ENCODE measurements around the gene ELOVL3.

Gene ELOVL3

DNA sequence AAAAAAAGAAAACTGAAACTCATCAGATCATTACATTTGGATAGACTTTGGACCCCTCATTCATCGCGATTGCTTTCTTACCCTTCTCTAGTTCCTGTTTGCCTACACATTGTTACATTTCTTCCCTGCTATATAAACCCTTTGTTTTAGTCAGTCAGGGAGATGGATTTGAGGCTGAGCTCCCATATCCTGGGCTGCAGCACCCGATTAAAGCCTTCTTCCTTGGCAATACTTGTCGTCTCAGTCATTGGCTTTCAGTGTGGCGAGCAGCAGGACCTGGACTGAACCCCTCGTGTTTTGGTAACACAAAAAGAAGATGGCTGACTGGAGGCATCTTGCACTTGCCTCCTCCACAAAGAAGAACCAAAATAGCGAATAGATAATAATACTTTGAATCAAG lies 34.1 kb upstream of the ELOVL3 start:
- TF ChIP-seq, protein P1, sequence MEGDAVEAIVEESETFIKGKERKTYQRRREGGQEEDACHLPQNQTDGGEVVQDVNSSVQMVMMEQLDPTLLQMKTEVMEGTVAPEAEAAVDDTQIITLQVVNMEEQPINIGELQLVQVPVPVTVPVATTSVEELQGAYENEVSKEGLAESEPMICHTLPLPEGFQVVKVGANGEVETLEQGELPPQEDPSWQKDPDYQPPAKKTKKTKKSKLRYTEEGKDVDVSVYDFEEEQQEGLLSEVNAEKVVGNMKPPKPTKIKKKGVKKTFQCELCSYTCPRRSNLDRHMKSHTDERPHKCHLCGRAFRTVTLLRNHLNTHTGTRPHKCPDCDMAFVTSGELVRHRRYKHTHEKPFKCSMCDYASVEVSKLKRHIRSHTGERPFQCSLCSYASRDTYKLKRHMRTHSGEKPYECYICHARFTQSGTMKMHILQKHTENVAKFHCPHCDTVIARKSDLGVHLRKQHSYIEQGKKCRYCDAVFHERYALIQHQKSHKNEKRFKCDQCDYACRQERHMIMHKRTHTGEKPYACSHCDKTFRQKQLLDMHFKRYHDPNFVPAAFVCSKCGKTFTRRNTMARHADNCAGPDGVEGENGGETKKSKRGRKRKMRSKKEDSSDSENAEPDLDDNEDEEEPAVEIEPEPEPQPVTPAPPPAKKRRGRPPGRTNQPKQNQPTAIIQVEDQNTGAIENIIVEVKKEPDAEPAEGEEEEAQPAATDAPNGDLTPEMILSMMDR (IDR thresholded peaks at IDR 0.05; ENCODE audit: low read depth, low read length) = no peak
- H3K4me3 ChIP-seq (ENCODE audit: low read depth, low read length) = no peak overlapping the region
- no peaks in the 10 kb centered on the region; the same call in 1 of the 2 replicates for H3K9me3 ChIP-seq
- H3K27me3 ChIP-seq = no peaks in the 10 kb centered on the region
- no peaks in the 10 kb centered on the region for H3K36me3 ChIP-seq
- DNase-seq = no peak
- H3K4me1 ChIP-seq = no peaks in the 10 kb centered on the region

DNA sequence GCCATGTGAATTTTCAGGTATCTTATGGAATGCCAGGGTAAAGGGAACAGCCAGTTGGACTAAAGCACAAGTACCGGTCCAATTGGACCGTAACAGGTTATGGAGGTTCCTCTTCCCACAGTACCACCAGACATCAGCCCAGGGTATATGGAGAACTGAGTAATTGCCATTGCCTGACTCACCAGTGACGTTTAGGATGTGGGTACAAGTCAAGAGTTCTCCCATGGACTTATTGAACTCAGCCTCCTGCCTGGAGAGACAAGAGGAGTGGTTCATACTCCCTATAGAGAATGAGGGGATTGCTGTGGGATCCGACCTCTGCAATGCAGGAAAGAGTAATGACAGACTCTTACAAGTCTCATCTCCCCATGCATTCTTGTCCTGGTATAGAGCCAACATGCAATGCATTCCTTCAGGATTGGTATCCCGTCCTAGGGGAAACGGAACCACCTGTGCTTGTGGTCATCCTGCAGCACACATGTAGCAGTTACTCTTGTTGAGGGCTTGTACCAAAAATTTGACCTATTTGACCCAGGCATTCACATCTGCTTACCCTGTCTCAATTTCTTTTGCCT lies 30.7 kb upstream of the ELOVL3 start:
- H3K9me3 ChIP-seq = no peaks in the 10 kb centered on the region; the same call in 1 of the 2 replicates
- H3K36me3 ChIP-seq = no peaks in the 10 kb centered on the region
- H3K4me1 ChIP-seq = no peaks in the 10 kb centered on the region
- no peak overlapping the region for H3K4me3 ChIP-seq (ENCODE audit: low read depth, low read length)
- DNase-seq = no peak
- TF ChIP-seq, protein P1 (IDR thresholded peaks at IDR 0.05; ENCODE audit: low read depth, low read length) = no peak
- H3K27me3 ChIP-seq = no peaks in the 10 kb centered on the region

DNA sequence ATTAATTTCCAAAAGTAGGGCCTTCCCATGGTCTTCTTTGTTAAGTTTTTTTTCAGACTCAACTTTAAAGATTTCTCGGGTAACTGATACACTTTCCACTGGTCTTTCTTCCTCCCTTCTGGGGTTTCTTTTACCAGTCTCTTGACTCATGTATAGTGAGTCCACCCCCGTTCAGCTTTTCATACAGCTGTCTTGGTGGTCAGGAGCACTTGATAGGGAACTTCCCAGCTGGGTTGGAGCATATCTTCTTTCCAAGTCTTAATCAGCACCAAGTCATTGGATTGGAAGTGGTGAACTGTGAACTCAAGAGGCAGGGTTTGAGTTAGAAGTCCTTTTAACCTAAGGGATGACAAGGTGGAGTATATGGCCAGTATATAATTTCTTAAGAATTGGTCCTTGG lies 29.2 kb upstream of the ELOVL3 start:
- Histone ChIP-seq H3K4me3 (ENCODE audit: low read depth, low read length) (no peak overlapping the region), H3K27me3 (no peaks in the 10 kb centered on the region), H3K36me3 (no peaks in the 10 kb centered on the region), H3K4me1 (no peaks in the 10 kb centered on the region), H3K9me3 (no peaks in the 10 kb centered on the region; the same call in 1 of the 2 replicates)
- TF ChIP-seq, protein P1 (IDR thresholded peaks at IDR 0.05; ENCODE audit: low read depth, low read length) = no peak
- no peak for DNase-seq

DNA sequence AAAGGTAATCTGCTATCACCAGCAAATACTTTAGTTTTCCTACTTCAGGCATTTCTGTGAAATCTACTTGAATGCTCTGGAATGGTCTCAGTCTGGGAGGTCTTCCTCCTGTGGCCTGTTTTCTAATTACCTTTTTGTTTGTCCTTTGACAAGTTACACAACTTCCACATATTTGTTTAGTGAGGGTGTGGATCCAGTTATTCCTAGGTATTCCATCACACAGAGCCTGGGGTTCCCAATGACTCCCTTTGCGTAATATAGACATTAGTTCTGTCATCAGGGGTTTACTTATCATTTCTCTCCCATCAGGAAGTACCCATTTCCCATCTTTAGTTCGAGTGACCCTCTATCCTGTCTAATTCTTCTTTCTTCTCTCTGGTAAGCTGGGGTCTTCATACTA lies 28.1 kb upstream of the ELOVL3 start:
- Histone ChIP-seq H3K4me3 (ENCODE audit: low read depth, low read length) (no peak overlapping the region), H3K4me1 (no peaks in the 10 kb centered on the region), H3K9me3 (no peaks in the 10 kb centered on the region), H3K36me3 (no peaks in the 10 kb centered on the region), H3K27me3 (no peaks in the 10 kb centered on the region)
- DNase-seq = no peak
- TF ChIP-seq, protein P1 (IDR thresholded peaks at IDR 0.05; ENCODE audit: low read depth, low read length) = no peak

DNA sequence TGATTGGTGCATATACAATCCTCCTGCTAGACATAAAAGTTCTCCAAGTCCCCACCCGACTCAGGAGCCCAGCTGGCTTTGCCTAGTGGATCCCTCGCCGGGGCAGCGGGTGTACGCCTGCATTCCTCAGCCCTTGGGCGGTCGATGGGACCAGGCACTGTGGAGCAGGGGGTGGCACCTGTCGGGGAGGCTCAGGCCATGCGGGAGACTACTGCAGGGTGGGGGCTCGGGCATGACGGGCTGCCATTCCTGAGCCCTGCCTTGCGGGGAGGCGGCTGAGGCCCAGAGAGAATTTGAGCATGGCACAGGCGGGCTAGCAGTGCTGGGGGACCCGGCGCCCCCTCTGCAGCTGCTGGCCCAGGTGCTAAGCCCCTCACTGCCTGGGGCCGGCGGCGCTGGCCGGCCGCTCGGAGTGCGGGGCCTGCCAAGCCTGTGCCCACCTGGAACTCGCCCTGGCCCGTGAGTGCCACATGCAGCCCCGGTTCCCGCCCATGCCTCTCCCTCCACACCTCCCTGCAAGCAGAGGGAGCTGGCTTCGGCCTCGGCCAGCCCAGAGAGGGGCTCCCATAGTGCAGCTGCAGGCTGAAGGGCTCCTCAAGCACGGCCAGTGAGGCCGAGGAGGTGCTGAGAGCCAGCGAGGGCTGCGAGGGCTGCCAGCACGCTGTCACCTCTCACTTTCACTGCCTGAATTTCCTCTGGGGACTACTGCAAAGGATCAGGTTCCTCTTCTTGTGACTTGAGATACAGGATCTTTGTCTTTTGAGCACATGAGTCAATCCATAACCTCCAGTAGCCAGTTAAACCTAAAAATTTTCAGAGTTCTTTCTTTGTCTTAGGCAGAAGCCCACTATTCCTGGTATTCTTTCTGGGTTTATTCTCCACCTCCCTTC lies 25.1 kb upstream of the ELOVL3 start:
- TF ChIP-seq, protein P1 (IDR thresholded peaks at IDR 0.05; ENCODE audit: low read depth, low read length) = no peak
- no peak for DNase-seq

DNA sequence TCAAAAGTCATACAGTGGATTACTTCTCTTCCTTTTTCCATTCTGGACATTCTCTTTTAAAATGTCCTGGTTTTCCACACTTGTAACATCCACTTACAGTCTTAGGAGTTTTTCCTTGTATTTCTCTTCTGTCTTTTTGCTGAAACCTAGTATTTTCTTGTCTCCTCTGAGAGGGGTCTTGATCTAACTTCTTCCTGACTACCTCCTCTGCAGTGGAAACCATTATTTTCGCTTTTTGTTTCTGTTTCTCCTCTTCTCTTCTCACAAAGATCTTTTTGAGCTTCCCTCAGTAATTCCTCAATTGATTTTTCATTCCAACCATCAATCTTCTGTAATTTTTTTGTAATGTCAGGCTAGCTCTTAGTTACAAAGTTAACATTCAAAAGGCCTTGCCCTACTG lies 23.7 kb upstream of the ELOVL3 start:
- no peak for DNase-seq
- Histone ChIP-seq H3K4me1 (no peaks in the 10 kb centered on the region), H3K4me3 (ENCODE audit: low read depth, low read length) (no peak overlapping the region), H3K9me3 (no peaks in the 10 kb centered on the region; the same call in 1 of the 2 replicates), H3K27me3 (no peaks in the 10 kb centered on the region), H3K36me3 (no peaks in the 10 kb centered on the region)
- TF ChIP-seq, protein P1 (IDR thresholded peaks at IDR 0.05; ENCODE audit: low read depth, low read length) = no peak

More for the DNA sequence above, 25.1 kb upstream of the ELOVL3 start:
- H3K4me1 ChIP-seq = no peaks in the 10 kb centered on the region
- no peaks in the 10 kb centered on the region for H3K27me3 ChIP-seq
- H3K9me3 ChIP-seq = no peaks in the 10 kb centered on the region; the same call in 1 of the 2 replicates
- no peak overlapping the region for H3K4me3 ChIP-seq (ENCODE audit: low read depth, low read length)
- no peaks in the 10 kb centered on the region for H3K36me3 ChIP-seq
